Spleen (tissue), 11 donors: ENCODE data around the gene RBM38. TPM values are rescaled to one million over a fixed set of nuclear protein-coding genes. Genes with fewer than 3 reads are reported as not detected.
A peak's percentile ranks its signal among the peaks of the same experiment; 100 is the strongest.

Experiments used
- DNase-seq: peaks from one replicate; pipeline ENCODE4 v3.0.0-alpha.2; 2020
- H3K27ac ChIP-seq, 8 donors: fragments of 200-600 bp; sonication (generic) in 7 of 8; 1 replicate in 4 of 8; 2 replicates in 4 of 8; pipeline versions ENCODE4 v1.5.0 to v1.8.0; 2016 to 2021; ENCODE audit warnings: inconsistent platforms in 4 of 8, mild to moderate bottlenecking in 4 of 8, moderate library complexity in 1 of 8
- H3K27me3 ChIP-seq, 7 donors: fragments of 200-600 bp; sonication (generic) in 6 of 7; replicated peaks in 1 of 7; 1 replicate in 4 of 7; 2 replicates in 3 of 7; pipeline versions ENCODE4 v1.5.0 to v1.8.0; 2016 to 2021; ENCODE audit warnings: inconsistent platforms in 3 of 7, mild to moderate bottlenecking in 1 of 7
- H3K36me3 ChIP-seq, 6 donors: fragments of 200-600 bp; sonication (generic) in 5 of 6; 1 replicate in 4 of 6; 2 replicates in 2 of 6; pipeline versions ENCODE4 v1.5.0 to v1.8.0; 2016 to 2021; ENCODE audit warnings: inconsistent platforms in 2 of 6
- H3K4me1 ChIP-seq, 6 donors: fragments of 200-600 bp; sonication (generic) in 5 of 6; 1 replicate in 3 of 6; 2 replicates in 3 of 6; pipeline versions ENCODE4 v1.5.0 to v1.8.0; 2016 to 2021; ENCODE audit warnings: inconsistent platforms in 3 of 6
- H3K4me3 ChIP-seq, 8 donors: fragments of 200-600 bp; sonication (generic) in 7 of 8; 1 replicate in 4 of 8; 2 replicates in 4 of 8; pipeline versions ENCODE4 v1.5.0 to v1.8.0; 2016 to 2021; ENCODE audit warnings: inconsistent platforms in 4 of 8, mild to moderate bottlenecking in 4 of 8, moderate library complexity in 2 of 8
- H3K9me3 ChIP-seq, 8 donors: fragments of 200-600 bp; sonication (generic) in 7 of 8; 1 replicate in 4 of 8; 2 replicates in 4 of 8; pipeline versions ENCODE4 v1.5.0 to v1.8.0; 2016 to 2021; ENCODE audit warnings: inconsistent platforms in 4 of 8
- POLR2A ChIP-seq, 3 donors: fragments of 450-650 bp; IDR thresholded peaks; one replicate each; pipeline ENCODE4 v1.5.1; 2017; ENCODE audit warnings: antibody characterized with exemption in 3 of 3, mild to moderate bottlenecking in 1 of 3
- POLR2AphosphoS5 ChIP-seq, 3 donors: sonication (generic); formaldehyde crosslinking; IDR thresholded peaks; one replicate each; pipeline ENCODE4 v1.5.1; 2017; ENCODE audit warnings: antibody characterized with exemption in 3 of 3
- WGBS, 5 donors: extraction: QIAGEN DNeasy Blood & Tissue Kit in 3 of 5; methylation state at CpG; one replicate each; pipeline versions ENCODE4 v1.1.5 to v1.1.7; 2013 to 2018; 5-methylcytosine and 5-hydroxymethylcytosine counted together
- intact Hi-C: fragments of 100-400 bp; cut with DNase I; formaldehyde crosslinking; loops from one replicate; pipeline ENCODE4 v1.15.0; 2023; ENCODE audit warnings: low total_unique reads
- polyA plus RNA-seq, 3 donors: library from polyadenylated mRNA; stranded (reverse); fragments of 200-250 nt; gene quantifications; one replicate each; pipeline ENCODE4 v1.2.1, GENCODE V29; 2013
- total RNA-seq, 7 donors: library from RNA; depleted of rRNA in 3 of 7; stranded (reverse); fragments of >200 nt in 3 of 7; fragmentation: NEBNext Ultra II Directional in 4 of 7; extraction: Animal tissue kit (Norgen Biotek cat#: 25700) in 4 of 7; gene quantifications; one replicate each; pipeline versions ENCODE4 v1.1.0 to v1.2.1, GENCODE V29; 2016 to 2021
- TF ChIP-seq, protein P1 (sequence below), 11 experiments: fragments of 200-600 bp in 7 of 11; fragments of 450-650 bp in 4 of 11; sonication (generic) in 4 of 11; IDR thresholded peaks in 8 of 11; conservative IDR thresholded peaks in 3 of 11; 1 replicate in 7 of 11; 2 replicates in 4 of 11; pipeline versions ENCODE4 v1.4.0 to v1.8.0; 2016 to 2021; ENCODE audit warnings: antibody characterized with exemption in 11 of 11, inconsistent platforms in 4 of 11, mild to moderate bottlenecking in 1 of 11
- donor health status: healthy with polysubstance abuse.
- donor health status: DM: no; HTN: no; CAD: no; lungs with moderate emphysema.
- donor health status: DM: no; HTN: no; CAD: no.
- donor health status: Bipolar disorder and iron deficiency.
- donor health status: healthy.
- donor health status: DM: no; HTN: no; CAD: no.
- donor health status: DM: yes; HTN: yes; CAD: no.

Gene RBM38
- total and polyA plus RNA-seq, 10 donors, result 48.6 to 120 (median 65.8) TPM

DNA sequence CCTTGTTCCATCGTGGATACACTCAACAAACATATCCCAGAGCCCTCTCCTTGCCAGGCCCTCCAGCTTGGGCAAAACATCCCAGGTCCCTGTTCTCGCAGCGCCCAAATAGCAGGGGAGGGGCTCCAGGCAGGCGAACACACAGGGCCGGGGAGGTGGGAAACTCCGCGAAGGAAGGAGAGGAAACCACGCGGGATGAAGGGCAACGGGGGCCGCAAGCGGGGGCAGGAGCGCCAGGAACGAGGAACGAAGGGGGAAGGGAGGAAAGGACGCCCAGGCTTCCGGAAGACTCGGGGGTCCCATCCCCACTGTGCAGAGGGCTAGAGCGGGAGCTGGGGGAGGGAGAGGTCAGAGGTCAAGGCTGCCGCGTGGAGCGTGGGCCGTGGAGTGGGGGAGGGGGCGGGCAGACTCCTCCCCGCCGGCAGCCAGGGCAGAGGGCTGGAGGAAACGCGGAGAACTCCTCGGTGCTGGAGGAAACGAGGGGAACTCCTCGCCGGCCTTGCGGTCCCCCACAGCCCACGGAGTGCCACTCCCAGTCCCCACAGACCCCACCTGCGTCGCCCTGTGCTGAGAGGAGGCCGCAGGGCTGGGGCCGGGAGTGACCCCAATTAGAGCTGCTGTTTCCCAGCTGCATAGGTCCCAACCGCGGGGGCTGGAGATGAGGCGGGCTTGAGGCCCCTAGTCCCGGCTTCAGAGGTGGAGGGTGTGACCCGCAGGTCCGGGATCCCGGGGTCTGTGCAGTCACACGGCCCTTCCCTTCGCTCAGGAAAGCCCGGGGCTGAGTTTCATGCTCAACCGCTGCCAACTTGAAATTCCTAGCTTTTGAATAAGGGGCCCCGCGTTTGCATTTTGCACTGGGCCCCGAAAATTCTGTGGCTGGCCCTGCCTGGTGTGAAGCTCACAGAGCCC is 1.2 kb upstream of the RBM38 start:
- TF ChIP-seq, protein P1, sequence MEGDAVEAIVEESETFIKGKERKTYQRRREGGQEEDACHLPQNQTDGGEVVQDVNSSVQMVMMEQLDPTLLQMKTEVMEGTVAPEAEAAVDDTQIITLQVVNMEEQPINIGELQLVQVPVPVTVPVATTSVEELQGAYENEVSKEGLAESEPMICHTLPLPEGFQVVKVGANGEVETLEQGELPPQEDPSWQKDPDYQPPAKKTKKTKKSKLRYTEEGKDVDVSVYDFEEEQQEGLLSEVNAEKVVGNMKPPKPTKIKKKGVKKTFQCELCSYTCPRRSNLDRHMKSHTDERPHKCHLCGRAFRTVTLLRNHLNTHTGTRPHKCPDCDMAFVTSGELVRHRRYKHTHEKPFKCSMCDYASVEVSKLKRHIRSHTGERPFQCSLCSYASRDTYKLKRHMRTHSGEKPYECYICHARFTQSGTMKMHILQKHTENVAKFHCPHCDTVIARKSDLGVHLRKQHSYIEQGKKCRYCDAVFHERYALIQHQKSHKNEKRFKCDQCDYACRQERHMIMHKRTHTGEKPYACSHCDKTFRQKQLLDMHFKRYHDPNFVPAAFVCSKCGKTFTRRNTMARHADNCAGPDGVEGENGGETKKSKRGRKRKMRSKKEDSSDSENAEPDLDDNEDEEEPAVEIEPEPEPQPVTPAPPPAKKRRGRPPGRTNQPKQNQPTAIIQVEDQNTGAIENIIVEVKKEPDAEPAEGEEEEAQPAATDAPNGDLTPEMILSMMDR (IDR thresholded peaks at IDR 0.05 in 8 of 11, conservative IDR thresholded peaks at IDR 0.05 in 3 of 11), result peak in 2 of 11 experiments; percentile 0 to 24
- TF ChIP-seq POLR2A (IDR thresholded peaks at IDR 0.05) (no peak), POLR2AphosphoS5 (IDR thresholded peaks at IDR 0.05) (peak; percentile 9 to 21 (median 20))
- Histone ChIP-seq H3K27me3 (no peaks in the 10 kb centered on the region), H3K27ac (peak overlapping the region; percentile 67 to 98 (median 84)), H3K4me3 (peak overlapping the region; percentile 6 to 94 (median 39)), H3K4me1 (peaks cover 35 to 81% (median 61%) of the 10 kb centered on the region in 6 donors), H3K36me3 (peaks cover 0 to 29% (median 18%) of the 10 kb centered on the region in 6 donors), H3K9me3 (no peaks in the 10 kb centered on the region)
- 6 to 12% (median 7%) methylated on average over 32 to 52 of the region's 52 CpGs for WGBS, 5 donors
- DNase-seq, result peak; percentile 90
- intact Hi-C loops, result loop anchor here (5.0 kb wide), 1 partner anchor 227 kb away; no protein-coding TSS in a partner anchor

DNA sequence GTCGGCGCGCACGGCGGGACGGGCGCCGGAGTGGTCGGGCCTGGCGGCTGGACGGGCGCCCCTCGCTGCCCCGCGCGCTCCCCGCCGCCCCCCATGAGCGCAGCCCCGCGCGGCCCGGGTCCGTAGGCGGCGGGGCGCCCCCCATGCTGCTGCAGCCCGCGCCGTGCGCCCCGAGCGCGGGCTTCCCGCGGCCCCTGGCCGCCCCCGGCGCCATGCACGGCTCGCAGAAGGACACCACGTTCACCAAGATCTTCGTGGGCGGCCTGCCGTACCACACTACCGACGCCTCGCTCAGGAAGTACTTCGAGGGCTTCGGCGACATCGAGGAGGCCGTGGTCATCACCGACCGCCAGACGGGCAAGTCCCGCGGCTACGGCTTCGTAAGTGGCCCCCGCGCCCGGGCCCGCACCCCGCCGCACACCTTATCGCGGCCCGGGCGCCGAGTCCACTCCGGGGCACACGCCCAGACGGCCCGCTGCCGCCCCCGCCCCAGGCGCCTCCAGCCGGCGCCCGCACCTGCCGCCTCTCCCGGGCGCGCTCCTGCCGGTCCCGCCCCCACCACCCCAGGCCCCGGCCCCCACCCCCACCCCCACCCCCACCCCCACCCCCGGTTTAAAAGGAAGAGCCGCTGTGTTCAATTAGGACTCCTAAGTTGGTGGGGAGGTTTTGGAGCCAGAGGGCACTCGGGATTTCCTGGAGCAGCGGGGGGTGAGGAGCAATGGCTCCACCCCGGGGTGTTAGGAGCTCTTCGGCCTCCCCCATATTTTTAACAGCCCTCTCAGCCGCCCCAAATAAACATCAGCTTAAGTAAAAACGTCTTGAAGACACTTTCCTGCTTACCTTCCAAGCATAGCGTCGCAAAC is 474 bp downstream of the RBM38 start:
- no peaks in the 10 kb centered on the region for H3K9me3 ChIP-seq
- intact Hi-C loops, result no loop called here
- H3K27me3 ChIP-seq, result no peaks in the 10 kb centered on the region
- DNase-seq, result peak; percentile 92
- TF ChIP-seq POLR2AphosphoS5 (IDR thresholded peaks at IDR 0.05) (peak in 1 of 3 donors; percentile 27), POLR2A (IDR thresholded peaks at IDR 0.05) (no peak)
- TF ChIP-seq, protein P1 (IDR thresholded peaks at IDR 0.05 in 8 of 11, conservative IDR thresholded peaks at IDR 0.05 in 3 of 11), result no peak
- 1 to 7% (median 1%) methylated on average over 15 to 96 of the region's 98 CpGs for WGBS, 5 donors
- H3K36me3 ChIP-seq, result peaks cover 0 to 38% (median 32%) of the 10 kb centered on the region in 6 donors
- H3K4me1 ChIP-seq, result peaks cover 51 to 84% (median 70%) of the 10 kb centered on the region in 6 donors
- peak overlapping the region; percentile 64 to 94 (median 76) for H3K4me3 ChIP-seq
- peak overlapping the region; percentile 80 to 98 (median 92) for H3K27ac ChIP-seq

DNA sequence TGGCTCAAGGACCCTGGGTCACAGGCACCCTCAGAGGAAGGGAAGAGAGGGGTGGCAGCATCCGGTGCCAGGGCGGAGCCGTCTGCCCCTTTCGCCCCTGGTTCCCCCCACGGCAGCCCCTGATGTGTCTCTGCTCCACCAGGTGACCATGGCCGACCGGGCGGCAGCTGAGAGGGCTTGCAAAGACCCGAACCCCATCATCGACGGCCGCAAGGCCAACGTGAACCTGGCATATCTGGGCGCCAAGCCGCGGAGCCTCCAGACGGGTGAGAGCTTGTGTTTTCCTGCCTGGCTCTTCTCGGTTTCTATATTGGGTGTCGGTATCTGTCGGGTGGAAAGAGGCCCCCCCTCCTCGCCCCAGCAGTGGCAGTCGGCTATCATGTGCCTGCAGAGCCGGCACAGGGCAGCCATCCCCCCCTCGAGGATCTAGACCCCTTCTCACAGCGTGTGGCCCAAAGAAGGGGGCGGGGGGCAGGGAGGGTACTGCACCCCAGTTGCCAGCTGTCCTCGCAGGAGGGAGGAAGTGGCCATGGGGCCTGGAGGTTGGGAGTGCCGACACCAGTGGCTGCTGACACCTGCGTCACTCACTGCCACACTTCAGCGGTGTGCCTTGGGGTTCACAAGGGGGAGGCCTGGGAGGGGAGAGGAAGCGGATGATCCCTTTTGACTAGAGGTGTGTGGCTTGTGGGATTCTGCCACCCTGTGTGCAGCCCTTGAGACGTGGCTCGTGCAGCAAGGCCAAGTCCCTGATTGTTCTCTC is 1.5 kb downstream of the RBM38 start:
- peaks cover 61 to 91% (median 80%) of the 10 kb centered on the region in 6 donors for H3K4me1 ChIP-seq

More for the DNA sequence above, 1.5 kb downstream of the RBM38 start:
- DNase-seq, result peak; percentile 96
- no peaks in the 10 kb centered on the region for H3K27me3 ChIP-seq
- peak overlapping the region; percentile 64 to 94 (median 76) for H3K4me3 ChIP-seq
- peaks cover 0 to 48% (median 38%) of the 10 kb centered on the region in 6 donors for H3K36me3 ChIP-seq
- 8 to 23% (median 15%) methylated on average over 15 to 33 of the region's 33 CpGs for WGBS, 5 donors
- TF ChIP-seq POLR2AphosphoS5 (IDR thresholded peaks at IDR 0.05) (peak; percentile 93 to 96 (median 94)), POLR2A (IDR thresholded peaks at IDR 0.05) (peak in 2 of 3 donors; percentile 4)
- TF ChIP-seq, protein P1 (IDR thresholded peaks at IDR 0.05 in 8 of 11, conservative IDR thresholded peaks at IDR 0.05 in 3 of 11), result peak in 4 of 11 experiments; percentile 18 to 39 (median 22)
- no peaks in the 10 kb centered on the region for H3K9me3 ChIP-seq
- intact Hi-C loops, result no loop called here
- H3K27ac ChIP-seq, result peak overlapping the region; percentile 80 to 98 (median 92)
